Activated naive CD4-positive, alpha-beta T cell treated with Interleukin-2 at 50 U/mL for 16 hours (primary cell): ENCODE measurements around the gene SEPHS2.
"Not testable (repeated sequence)": the region's sequence is repeated elsewhere in the genome, so short reads cannot be mapped to it uniquely, and the experiment has no call there.

ENCODE experiments used
- DNase-seq: peaks from one replicate; pipeline ENCODE4 v3.0.0-alpha.2; 2020

SEPHS2 gene

DNA sequence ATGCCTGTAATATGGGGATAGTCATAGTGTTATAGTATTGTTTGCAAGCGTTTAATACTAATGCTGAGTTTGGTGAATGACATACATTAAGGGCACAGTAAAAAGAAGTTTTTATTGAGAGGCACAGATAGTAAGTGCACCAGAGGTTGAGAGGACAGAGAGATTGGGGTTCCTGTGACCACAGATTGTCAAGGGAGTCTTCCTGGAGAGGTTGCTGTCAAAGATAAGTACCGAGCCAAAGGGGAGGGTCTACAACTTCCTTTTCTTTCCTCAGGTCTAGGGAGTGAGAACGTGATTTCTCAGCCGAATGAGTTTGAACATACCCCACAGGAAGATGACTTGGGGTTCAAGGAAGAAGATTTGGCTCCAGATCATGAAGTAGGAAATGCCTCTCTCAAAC, 48.6 kb downstream of the SEPHS2 start:
- DNase-seq = no peak

DNA sequence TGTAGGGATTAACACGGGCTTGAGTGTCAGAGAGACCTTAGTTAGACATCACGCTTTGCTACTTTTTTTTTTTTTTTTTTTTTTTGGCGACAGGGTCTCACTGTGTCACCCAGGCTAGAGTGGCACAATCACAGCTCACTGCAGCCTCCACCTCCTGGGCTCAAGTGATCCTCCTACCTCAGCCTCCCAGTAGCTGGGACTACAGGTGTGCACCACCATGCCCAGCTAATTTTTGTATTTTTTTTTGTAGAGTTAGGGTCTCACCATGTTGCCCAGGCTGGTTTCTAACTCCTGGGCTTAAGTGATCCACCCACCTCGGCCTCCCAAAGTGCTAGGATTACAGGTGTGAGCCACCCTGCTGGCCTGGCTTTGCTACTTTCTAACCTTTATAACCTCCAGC, 49.0 kb downstream of the SEPHS2 start:
- DNase-seq = not testable (repeated sequence)

DNA sequence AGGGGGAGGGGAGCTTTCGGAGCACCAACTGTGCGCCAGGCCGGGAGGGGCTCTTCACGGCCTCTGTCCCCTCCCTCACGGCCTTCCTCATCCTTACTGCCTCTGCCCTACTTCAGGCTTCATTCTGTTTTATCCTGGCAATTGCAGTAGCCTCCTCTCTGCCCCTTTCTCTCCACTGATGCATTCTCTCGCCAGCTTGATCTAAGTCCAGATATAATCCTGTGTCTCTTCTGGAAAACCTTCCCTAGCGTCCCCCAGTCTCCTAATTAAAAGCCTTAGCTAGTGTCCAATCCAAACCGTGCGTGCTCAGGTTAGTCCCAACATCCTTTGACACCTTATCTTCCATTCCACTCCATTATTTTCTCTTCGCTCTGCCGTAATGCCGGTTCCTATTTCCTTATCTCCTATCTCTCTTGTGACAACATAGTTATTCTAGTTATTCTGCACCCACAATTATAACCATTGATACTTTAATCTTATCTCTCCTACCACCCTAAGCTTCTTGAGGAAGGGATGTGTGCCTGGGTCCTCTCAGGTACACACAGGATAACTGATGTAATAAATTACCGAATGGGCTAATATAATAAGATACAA, 49.6 kb downstream of the SEPHS2 start:
- no peak for DNase-seq

DNA sequence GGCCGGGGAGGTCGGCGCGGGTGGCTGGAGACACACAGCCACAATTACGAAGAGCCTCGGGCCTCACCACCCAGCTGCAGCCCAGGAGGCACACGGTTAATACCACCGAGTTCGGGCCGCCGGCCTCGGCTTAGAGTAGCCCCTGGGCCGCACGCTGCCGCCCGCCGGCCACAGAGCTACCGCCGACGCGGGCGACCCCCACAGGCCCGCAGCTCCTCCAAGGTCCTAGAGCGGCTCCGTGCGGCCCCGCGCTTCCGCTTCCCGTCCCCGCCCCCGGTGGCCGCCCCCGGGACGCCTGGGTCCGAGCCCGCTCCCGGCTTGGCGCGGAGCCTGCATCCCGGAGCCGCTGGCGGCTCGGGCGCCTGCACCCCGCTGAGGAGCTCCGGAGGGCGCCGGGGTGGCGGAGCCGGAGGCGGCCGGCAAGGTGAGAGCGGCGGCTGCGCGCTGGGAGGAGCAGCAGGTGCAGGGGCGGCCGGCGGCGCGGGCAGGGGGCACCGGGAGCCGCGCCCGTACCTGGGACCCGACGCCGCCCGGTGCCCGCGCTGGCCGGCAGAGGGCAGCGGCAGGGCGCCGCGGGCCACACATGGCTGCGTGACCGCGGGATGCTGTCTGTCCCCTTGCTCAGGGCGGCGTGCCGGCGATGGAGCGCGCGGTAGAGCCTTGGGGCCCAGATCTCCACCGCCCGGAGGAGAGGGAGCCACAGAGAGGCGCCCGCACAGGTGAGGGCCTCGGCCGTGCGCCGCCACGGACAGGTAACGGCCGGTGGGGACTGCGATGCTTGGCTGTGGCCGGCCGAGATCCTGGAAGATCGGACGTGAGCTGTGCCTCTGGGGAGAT, 50.3 kb downstream of the SEPHS2 start, which contains the start of gene ZNF48:
Gene ZNF48 (plus strand): TSS at position 266 of the 837 bp plus-strand sequence. CDS start 375 bp downstream, at position 641.
- peak; percentile 62 for DNase-seq

DNA sequence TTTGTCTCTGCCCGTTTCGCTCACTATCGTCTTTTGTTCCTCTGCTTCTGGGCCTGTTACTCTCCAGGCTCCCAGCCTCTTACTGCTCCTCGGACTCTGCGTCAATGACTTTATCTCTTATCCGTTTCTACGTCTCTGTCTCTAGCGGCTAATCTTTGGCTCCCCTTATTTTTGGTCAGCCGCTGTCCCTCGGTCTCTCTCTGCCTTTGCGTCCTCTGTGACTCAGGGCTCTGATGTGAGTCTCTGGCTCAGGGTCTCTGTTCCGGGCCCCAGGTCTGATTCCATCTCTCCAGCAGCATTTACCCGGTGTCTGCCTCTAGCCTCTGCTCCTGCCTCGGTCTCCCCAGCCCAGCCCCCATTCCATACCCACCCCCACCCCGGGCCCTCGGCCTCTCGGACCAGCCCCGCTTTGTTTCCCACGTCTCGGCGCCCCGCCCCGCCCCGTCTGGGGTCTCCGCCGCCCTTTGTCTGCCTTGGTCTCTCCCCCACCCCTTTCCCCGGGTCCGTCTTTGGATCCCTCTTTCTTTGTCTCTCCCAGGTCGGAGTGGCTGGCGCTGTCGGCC, 51.0 kb downstream of the SEPHS2 start:
- no peak for DNase-seq
